HepG2 (cell line): ENCODE results near the gene CENPP. TPM values are rescaled to one million over a fixed set of nuclear protein-coding genes. Genes with fewer than 3 reads are reported as not detected.

ENCODE experiments used
- EZH2 ChIP-seq: conservative IDR thresholded peaks from 2 replicates; pipeline ENCODE4 v1.6.1; 2012; ENCODE audit warnings: mild to moderate bottlenecking, low read depth, low read length, moderate library complexity
- FOSL2 ChIP-seq: sonication (generic); formaldehyde crosslinking; IDR thresholded peaks from 2 replicates; pipeline ENCODE4 v1.4.0; 2020; ENCODE audit warnings: missing genetic modification reagents
- HNF4G ChIP-seq, 2 experiments: sonication (generic) in 1 of 2; formaldehyde crosslinking in 1 of 2; IDR thresholded peaks; 2 replicates each; pipeline versions ENCODE4 v1.4.0 to v1.6.1; 2011 to 2020; ENCODE audit warnings: borderline replicate concordance in 2 of 2, low read depth in 2 of 2, mild to moderate bottlenecking in 2 of 2, low read length in 1 of 2, missing genetic modification reagents in 1 of 2, moderate library complexity in 1 of 2
- KAT8 ChIP-seq: IDR thresholded peaks from 2 replicates; pipeline ENCODE4 v1.6.1; 2016; ENCODE audit warnings: missing genetic modification reagents, missing compliant biosample characterization
- MXD4 ChIP-seq: IDR thresholded peaks from 2 replicates; pipeline ENCODE4 v1.6.1; 2016; ENCODE audit warnings: mild to moderate bottlenecking, missing biosample characterization, missing genetic modification reagents
- NCOA5 ChIP-seq: sonication (generic); formaldehyde crosslinking; IDR thresholded peaks from 2 replicates; pipeline ENCODE4 v1.4.0; 2020; ENCODE audit warnings: missing genetic modification reagents
- NFE2 ChIP-seq: sonication (generic); formaldehyde crosslinking; IDR thresholded peaks from 2 replicates; pipeline ENCODE4 v1.4.0; 2020; ENCODE audit warnings: missing genetic modification reagents
- NR2C2 ChIP-seq: sonication (generic); formaldehyde crosslinking; IDR thresholded peaks from 2 replicates; pipeline ENCODE4 v1.4.0; 2020; ENCODE audit warnings: missing genetic modification reagents, mild to moderate bottlenecking, moderate library complexity, borderline replicate concordance
- NR2F2 ChIP-seq: IDR thresholded peaks from 2 replicates; pipeline ENCODE4 v1.6.1; 2012; ENCODE audit warnings: low read depth, inconsistent platforms, borderline replicate concordance
- POLR2A ChIP-seq, 2 experiments: IDR thresholded peaks; 2 replicates each; pipeline ENCODE4 v1.6.1; 2011; ENCODE audit warnings: low read depth in 2 of 2, low read length in 2 of 2, mild to moderate bottlenecking in 1 of 2, moderate library complexity in 1 of 2; ENCODE audit not compliant: insufficient read depth in 1 of 2
- RARG ChIP-seq: sonication (generic); formaldehyde crosslinking; IDR thresholded peaks from 2 replicates; pipeline ENCODE4 v1.4.0; 2020; ENCODE audit warnings: low read depth, mild to moderate bottlenecking, missing genetic modification reagents
- TCF12 ChIP-seq, 2 experiments: fragments of 450-650 bp in 1 of 2; sonication (generic) in 1 of 2; formaldehyde crosslinking in 1 of 2; IDR thresholded peaks; 2 replicates each; pipeline versions ENCODE4 v1.6.1 to v1.8.0; 2017 to 2022; ENCODE audit warnings: antibody characterized with exemption in 1 of 2, mild to moderate bottlenecking in 1 of 2, missing genetic modification reagents in 1 of 2, moderate library complexity in 1 of 2
- ZBTB3 ChIP-seq: sonication (generic); formaldehyde crosslinking; IDR thresholded peaks from 2 replicates; pipeline ENCODE4 v1.4.0; 2020; ENCODE audit warnings: low read depth, mild to moderate bottlenecking, moderate library complexity, missing genetic modification reagents, borderline replicate concordance
- ZFP41 ChIP-seq: sonication (generic); formaldehyde crosslinking; IDR thresholded peaks from 2 replicates; pipeline ENCODE4 v1.4.0; 2020; ENCODE audit warnings: mild to moderate bottlenecking, missing genetic modification reagents, borderline replicate concordance
- ZNF230 ChIP-seq: sonication (generic); formaldehyde crosslinking; IDR thresholded peaks from 2 replicates; pipeline ENCODE4 v1.4.0; 2020; ENCODE audit warnings: mild to moderate bottlenecking, missing genetic modification reagents
- ZNF24 ChIP-seq: fragments of 450-650 bp; IDR thresholded peaks from 2 replicates; pipeline ENCODE4 v1.6.1; 2017; ENCODE audit warnings: antibody characterized with exemption, mild to moderate bottlenecking
- ZNF605 ChIP-seq: sonication (generic); formaldehyde crosslinking; IDR thresholded peaks from 2 replicates; pipeline ENCODE4 v1.8.0; 2022; ENCODE audit warnings: mild to moderate bottlenecking, missing genetic modification reagents
- ZNF777 ChIP-seq: sonication (generic); formaldehyde crosslinking; IDR thresholded peaks from 2 replicates; pipeline ENCODE4 v1.4.0; 2020; ENCODE audit warnings: missing genetic modification reagents
- polyA plus RNA-seq, 8 experiments: library from polyadenylated mRNA; depleted of rRNA in 3 of 8; stranded (reverse) in 7 of 8; unstranded in 1 of 8; fragments of >200 nt; fragmentation: Illumina TruSeq in 4 of 8; extraction: Trizol in 4 of 8; gene quantifications; 2 replicates each; pipeline versions ENCODE4 v1.2.1 to v1.2.3, GENCODE V29; 2011 to 2016; ENCODE audit warnings: low read depth in 4 of 8, missing spikeins in 1 of 8, mixed read lengths in 1 of 8; ENCODE audit not compliant: insufficient read depth in 1 of 8
- total RNA-seq, 5 experiments: library from RNA; depleted of rRNA; stranded (reverse); fragments of >200 nt; fragmentation: Illumina TruSeq; extraction: Trizol; gene quantifications; 2 replicates each; pipeline ENCODE4 v1.2.3, GENCODE V29; 2016; ENCODE audit warnings: low read depth in 1 of 5
- TF ChIP-seq, protein P1 (sequence below): sonication (generic); formaldehyde crosslinking; IDR thresholded peaks from 2 replicates; pipeline ENCODE4 v1.5.0; 2020; ENCODE audit warnings: missing genetic modification reagents, mild to moderate bottlenecking, borderline replicate concordance
- TF ChIP-seq, protein P2 (sequence below): sonication (generic); formaldehyde crosslinking; IDR thresholded peaks from 2 replicates; pipeline ENCODE4 v1.5.0; 2020; ENCODE audit warnings: missing genetic modification reagents
- TF ChIP-seq, protein P3 (sequence below): IDR thresholded peaks from 2 replicates; pipeline ENCODE4 v1.6.1; 2016; ENCODE audit warnings: control low read depth
- TF ChIP-seq, protein P4 (sequence below): conservative IDR thresholded peaks from 2 replicates; pipeline ENCODE4 v1.6.1; 2018; ENCODE audit warnings: missing genetic modification reagents
- TF ChIP-seq, protein P5 (sequence below): IDR thresholded peaks from 2 replicates; pipeline ENCODE4 v1.6.1; 2012; ENCODE audit warnings: inconsistent platforms
- TF ChIP-seq, protein P6 (sequence below): sonication (generic); formaldehyde crosslinking; IDR thresholded peaks from 2 replicates; pipeline ENCODE4 v1.5.0; 2020; ENCODE audit warnings: mild to moderate bottlenecking, missing genetic modification reagents, moderate library complexity
- TF ChIP-seq, protein P7 (sequence below): sonication (generic); formaldehyde crosslinking; IDR thresholded peaks from 2 replicates; pipeline ENCODE4 v1.5.0; 2020; ENCODE audit warnings: missing genetic modification reagents

CENPP gene
- total and polyA plus RNA-seq, 2 of the 13 experiments (the other 11 are each of a cell fraction or from before 2014, with no cell fraction given), result 2.0 to 11.4 TPM

DNA sequence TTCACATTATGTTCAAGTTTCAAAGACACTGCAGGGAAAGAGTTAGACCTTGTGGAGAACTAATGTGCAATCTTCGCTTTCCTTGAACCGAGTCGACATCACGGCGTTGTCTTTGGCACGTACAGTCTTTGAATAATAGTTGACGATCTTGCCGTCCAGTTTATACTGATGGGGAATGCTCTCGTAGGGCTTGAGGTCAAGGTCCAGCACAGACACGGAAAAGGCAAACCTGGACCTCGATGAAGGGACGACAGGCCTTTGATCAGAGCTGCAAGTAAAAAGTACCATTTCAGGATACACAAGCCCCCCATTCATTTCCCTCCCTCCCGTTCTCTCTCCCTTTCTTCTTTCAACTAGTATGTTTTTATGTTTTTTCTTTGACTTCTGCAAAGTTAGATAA, 290.0 kb downstream of the CENPP start (continued):
- TF ChIP-seq, protein P1, sequence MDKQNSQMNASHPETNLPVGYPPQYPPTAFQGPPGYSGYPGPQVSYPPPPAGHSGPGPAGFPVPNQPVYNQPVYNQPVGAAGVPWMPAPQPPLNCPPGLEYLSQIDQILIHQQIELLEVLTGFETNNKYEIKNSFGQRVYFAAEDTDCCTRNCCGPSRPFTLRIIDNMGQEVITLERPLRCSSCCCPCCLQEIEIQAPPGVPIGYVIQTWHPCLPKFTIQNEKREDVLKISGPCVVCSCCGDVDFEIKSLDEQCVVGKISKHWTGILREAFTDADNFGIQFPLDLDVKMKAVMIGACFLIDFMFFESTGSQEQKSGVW (CRISPR knock-in tag), result no peak
- TF ChIP-seq, protein P2, sequence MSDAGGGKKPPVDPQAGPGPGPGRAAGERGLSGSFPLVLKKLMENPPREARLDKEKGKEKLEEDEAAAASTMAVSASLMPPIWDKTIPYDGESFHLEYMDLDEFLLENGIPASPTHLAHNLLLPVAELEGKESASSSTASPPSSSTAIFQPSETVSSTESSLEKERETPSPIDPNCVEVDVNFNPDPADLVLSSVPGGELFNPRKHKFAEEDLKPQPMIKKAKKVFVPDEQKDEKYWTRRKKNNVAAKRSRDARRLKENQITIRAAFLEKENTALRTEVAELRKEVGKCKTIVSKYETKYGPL (CRISPR knock-in tag), result no peak
- TF ChIP-seq, protein P3, sequence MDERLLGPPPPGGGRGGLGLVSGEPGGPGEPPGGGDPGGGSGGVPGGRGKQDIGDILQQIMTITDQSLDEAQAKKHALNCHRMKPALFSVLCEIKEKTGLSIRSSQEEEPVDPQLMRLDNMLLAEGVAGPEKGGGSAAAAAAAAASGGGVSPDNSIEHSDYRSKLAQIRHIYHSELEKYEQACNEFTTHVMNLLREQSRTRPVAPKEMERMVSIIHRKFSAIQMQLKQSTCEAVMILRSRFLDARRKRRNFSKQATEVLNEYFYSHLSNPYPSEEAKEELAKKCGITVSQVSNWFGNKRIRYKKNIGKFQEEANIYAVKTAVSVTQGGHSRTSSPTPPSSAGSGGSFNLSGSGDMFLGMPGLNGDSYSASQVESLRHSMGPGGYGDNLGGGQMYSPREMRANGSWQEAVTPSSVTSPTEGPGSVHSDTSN (CRISPR knock-in tag), result no peak
- TF ChIP-seq NFE2 (no peak), EZH2 (no peak), KAT8 (CRISPR knock-in tag) (no peak), POLR2A (IDR thresholded peaks at IDR 0.05; ENCODE audit: insufficient read depth in 1 of 2, low read depth in 2 of 2, low read length in 2 of 2) (no peak), RARG (CRISPR knock-in tag) (no peak), NR2F2 (peak; percentile 24; the same call in 1 of the 2 replicates), ZNF777 (CRISPR knock-in tag) (peak; percentile 45; the same call in 1 of the 2 replicates), ZBTB3 (CRISPR knock-in tag) (no peak), MXD4 (CRISPR knock-in tag) (no peak), TCF12 (IDR thresholded peaks at IDR 0.05) (no peak), TCF12 (CRISPR knock-in tag; IDR thresholded peaks at IDR 0.05) (no peak), ZFP41 (no peak), ZNF605 (no peak), NCOA5 (CRISPR knock-in tag) (no peak), ZNF24 (no peak), NR2C2 (CRISPR knock-in tag) (no peak), HNF4G (IDR thresholded peaks at IDR 0.05; ENCODE audit: borderline replicate concordance, low read depth, low read length) (peak; percentile 40; the same call in 1 of the 2 replicates), HNF4G (CRISPR knock-in tag; IDR thresholded peaks at IDR 0.05; ENCODE audit: borderline replicate concordance, low read depth) (no peak), FOSL2 (CRISPR knock-in tag) (no peak), ZNF230 (CRISPR knock-in tag) (no peak)
- TF ChIP-seq, protein P4, sequence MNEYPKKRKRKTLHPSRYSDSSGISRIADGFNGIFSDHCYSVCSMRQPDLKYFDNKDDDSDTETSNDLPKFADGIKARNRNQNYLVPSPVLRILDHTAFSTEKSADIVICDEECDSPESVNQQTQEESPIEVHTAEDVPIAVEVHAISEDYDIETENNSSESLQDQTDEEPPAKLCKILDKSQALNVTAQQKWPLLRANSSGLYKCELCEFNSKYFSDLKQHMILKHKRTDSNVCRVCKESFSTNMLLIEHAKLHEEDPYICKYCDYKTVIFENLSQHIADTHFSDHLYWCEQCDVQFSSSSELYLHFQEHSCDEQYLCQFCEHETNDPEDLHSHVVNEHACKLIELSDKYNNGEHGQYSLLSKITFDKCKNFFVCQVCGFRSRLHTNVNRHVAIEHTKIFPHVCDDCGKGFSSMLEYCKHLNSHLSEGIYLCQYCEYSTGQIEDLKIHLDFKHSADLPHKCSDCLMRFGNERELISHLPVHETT (CRISPR knock-in tag), result no peak
- TF ChIP-seq, protein P5, sequence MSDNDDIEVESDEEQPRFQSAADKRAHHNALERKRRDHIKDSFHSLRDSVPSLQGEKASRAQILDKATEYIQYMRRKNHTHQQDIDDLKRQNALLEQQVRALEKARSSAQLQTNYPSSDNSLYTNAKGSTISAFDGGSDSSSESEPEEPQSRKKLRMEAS, result peak; percentile 32; the same call in 1 of the 2 replicates
- TF ChIP-seq, protein P6, sequence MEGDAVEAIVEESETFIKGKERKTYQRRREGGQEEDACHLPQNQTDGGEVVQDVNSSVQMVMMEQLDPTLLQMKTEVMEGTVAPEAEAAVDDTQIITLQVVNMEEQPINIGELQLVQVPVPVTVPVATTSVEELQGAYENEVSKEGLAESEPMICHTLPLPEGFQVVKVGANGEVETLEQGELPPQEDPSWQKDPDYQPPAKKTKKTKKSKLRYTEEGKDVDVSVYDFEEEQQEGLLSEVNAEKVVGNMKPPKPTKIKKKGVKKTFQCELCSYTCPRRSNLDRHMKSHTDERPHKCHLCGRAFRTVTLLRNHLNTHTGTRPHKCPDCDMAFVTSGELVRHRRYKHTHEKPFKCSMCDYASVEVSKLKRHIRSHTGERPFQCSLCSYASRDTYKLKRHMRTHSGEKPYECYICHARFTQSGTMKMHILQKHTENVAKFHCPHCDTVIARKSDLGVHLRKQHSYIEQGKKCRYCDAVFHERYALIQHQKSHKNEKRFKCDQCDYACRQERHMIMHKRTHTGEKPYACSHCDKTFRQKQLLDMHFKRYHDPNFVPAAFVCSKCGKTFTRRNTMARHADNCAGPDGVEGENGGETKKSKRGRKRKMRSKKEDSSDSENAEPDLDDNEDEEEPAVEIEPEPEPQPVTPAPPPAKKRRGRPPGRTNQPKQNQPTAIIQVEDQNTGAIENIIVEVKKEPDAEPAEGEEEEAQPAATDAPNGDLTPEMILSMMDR (CRISPR knock-in tag), result no peak
- TF ChIP-seq, protein P7, sequence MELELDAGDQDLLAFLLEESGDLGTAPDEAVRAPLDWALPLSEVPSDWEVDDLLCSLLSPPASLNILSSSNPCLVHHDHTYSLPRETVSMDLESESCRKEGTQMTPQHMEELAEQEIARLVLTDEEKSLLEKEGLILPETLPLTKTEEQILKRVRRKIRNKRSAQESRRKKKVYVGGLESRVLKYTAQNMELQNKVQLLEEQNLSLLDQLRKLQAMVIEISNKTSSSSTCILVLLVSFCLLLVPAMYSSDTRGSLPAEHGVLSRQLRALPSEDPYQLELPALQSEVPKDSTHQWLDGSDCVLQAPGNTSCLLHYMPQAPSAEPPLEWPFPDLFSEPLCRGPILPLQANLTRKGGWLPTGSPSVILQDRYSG (CRISPR knock-in tag), result no peak
